Astrocyte (in vitro differentiated cells and primary cell): Measurements from ENCODE around the gene LMF1. TPM values are rescaled to one million over a fixed set of nuclear protein-coding genes. Genes with fewer than 3 reads are reported as not detected.

ENCODE experiments used
- DNase-seq: peaks from one replicate; pipeline ENCODE4 v3.0.0-alpha.2; 2010; ENCODE audit warnings: low read depth
- FAIRE-seq: peaks from 2 replicates; lab custom pipeline; 2011; peaks lifted over from hg19 to GRCh38; lab: Jason Lieb, UNC
- H2AFZ ChIP-seq: 2 replicates; pipeline ENCODE4 v1.6.0; 2012; ENCODE audit warnings: low read depth, low read length, inconsistent platforms
- H3K27ac ChIP-seq: 2 replicates; pipeline ENCODE4 v1.5.1; 2011; ENCODE audit warnings: low read depth, low read length, inconsistent platforms
- H3K27me3 ChIP-seq: 2 replicates; pipeline ENCODE4 v1.6.0; 2011; ENCODE audit warnings: low read length, inconsistent platforms; ENCODE audit not compliant: insufficient read depth
- H3K36me3 ChIP-seq: 2 replicates; pipeline ENCODE4 v1.5.1; 2011; ENCODE audit warnings: low read length, inconsistent platforms; ENCODE audit not compliant: insufficient read depth
- H3K4me1 ChIP-seq: 2 replicates; pipeline ENCODE4 v1.5.1; 2011; ENCODE audit warnings: low read length, inconsistent platforms; ENCODE audit not compliant: insufficient read depth
- H3K4me2 ChIP-seq: 2 replicates; pipeline ENCODE4 v1.6.0; 2012; ENCODE audit warnings: low read length, inconsistent platforms
- H3K4me3 ChIP-seq: 2 replicates; pipeline ENCODE4 v1.5.1; 2011; ENCODE audit warnings: low read depth, mild to moderate bottlenecking, low read length, inconsistent platforms; ENCODE audit not compliant: insufficient read depth
- H3K79me2 ChIP-seq: 2 replicates; pipeline ENCODE4 v1.6.0; 2012; ENCODE audit warnings: mild to moderate bottlenecking, low read length, inconsistent platforms; ENCODE audit not compliant: insufficient read depth
- H3K9ac ChIP-seq: 2 replicates; pipeline ENCODE4 v1.6.0; 2012; ENCODE audit warnings: mild to moderate bottlenecking, low read length, inconsistent platforms
- H3K9me3 ChIP-seq: 2 replicates; pipeline ENCODE4 v1.5.1; 2012; ENCODE audit warnings: low read depth, mild to moderate bottlenecking, low read length, inconsistent platforms; ENCODE audit not compliant: insufficient read depth
- H4K20me1 ChIP-seq: 2 replicates; pipeline ENCODE4 v1.6.0; 2012; ENCODE audit warnings: low read length, inconsistent platforms; ENCODE audit not compliant: insufficient read depth
- H3K27ac Mint-ChIP-seq: one replicate; pipeline ENCODE4 v1.8.0; 2021; ENCODE audit warnings: mild to moderate bottlenecking, mixed read lengths; ENCODE audit not compliant: unreplicated experiment
- H3K27me3 Mint-ChIP-seq: one replicate; pipeline ENCODE4 v1.8.0; 2021; ENCODE audit warnings: low read depth, mixed read lengths; ENCODE audit not compliant: unreplicated experiment
- H3K36me3 Mint-ChIP-seq: one replicate; pipeline ENCODE4 v1.8.0; 2021; ENCODE audit warnings: low read depth, mixed read lengths; ENCODE audit not compliant: unreplicated experiment
- H3K4me1 Mint-ChIP-seq: one replicate; pipeline ENCODE4 v1.8.0; 2021; ENCODE audit warnings: low read depth, mixed read lengths; ENCODE audit not compliant: unreplicated experiment
- H3K4me3 Mint-ChIP-seq: one replicate; pipeline ENCODE4 v1.8.0; 2021; ENCODE audit warnings: mild to moderate bottlenecking, moderate library complexity, mixed read lengths; ENCODE audit not compliant: unreplicated experiment
- H3K9me3 Mint-ChIP-seq: one replicate; pipeline ENCODE4 v1.8.0; 2021; ENCODE audit warnings: mild to moderate bottlenecking, mixed read lengths; ENCODE audit not compliant: unreplicated experiment
- CTCF ChIP-seq: IDR thresholded peaks from 2 replicates; pipeline ENCODE4 v1.5.1; 2011; ENCODE audit warnings: low read depth, mild to moderate bottlenecking, inconsistent platforms, low read length, moderate library complexity; ENCODE audit not compliant: insufficient read depth
- EZH2 ChIP-seq: IDR thresholded peaks from 2 replicates; pipeline ENCODE4 v1.6.1; 2012; ENCODE audit warnings: mild to moderate bottlenecking, low read length, inconsistent platforms; ENCODE audit not compliant: insufficient read depth
- total RNA-seq: library from RNA; stranded (reverse); gene quantifications from 2 replicates; pipeline ENCODE4 v1.2.1, GENCODE V29; 2021

The LMF1 gene
- total RNA-seq, 1 donor from 2014 or later = 12.6 TPM

GRCh38 chr16:866252-866896 lies 104.4 kb downstream of the LMF1 start:
- H2AFZ ChIP-seq = no peak overlapping the region
- DNase-seq (no peak), FAIRE-seq (no peak)
- TF ChIP-seq EZH2 (no peak), CTCF (no peak)
- Mint-ChIP-seq H3K27ac (no peak overlapping the region), H3K4me1 (no peaks in the 10 kb centered on the region), H3K9me3 (peaks cover 4% of the 10 kb centered on the region), H3K36me3 (peaks cover 7% of the 10 kb centered on the region), H3K27me3 (peaks cover 17% of the 10 kb centered on the region), H3K4me3 (no peak overlapping the region)
- H3K27me3 ChIP-seq = no peaks in the 10 kb centered on the region
- H3K36me3 ChIP-seq = no peaks in the 10 kb centered on the region
- no peak overlapping the region for H3K4me2 ChIP-seq
- no peaks in the 10 kb centered on the region for H4K20me1 ChIP-seq
- no peak overlapping the region for H3K9ac ChIP-seq
- H3K4me3 ChIP-seq = no peak overlapping the region
- H3K79me2 ChIP-seq = no peaks in the 10 kb centered on the region
- H3K4me1 ChIP-seq = no peaks in the 10 kb centered on the region
- no peaks in the 10 kb centered on the region for H3K9me3 ChIP-seq
- no peak overlapping the region for H3K27ac ChIP-seq

DNA sequence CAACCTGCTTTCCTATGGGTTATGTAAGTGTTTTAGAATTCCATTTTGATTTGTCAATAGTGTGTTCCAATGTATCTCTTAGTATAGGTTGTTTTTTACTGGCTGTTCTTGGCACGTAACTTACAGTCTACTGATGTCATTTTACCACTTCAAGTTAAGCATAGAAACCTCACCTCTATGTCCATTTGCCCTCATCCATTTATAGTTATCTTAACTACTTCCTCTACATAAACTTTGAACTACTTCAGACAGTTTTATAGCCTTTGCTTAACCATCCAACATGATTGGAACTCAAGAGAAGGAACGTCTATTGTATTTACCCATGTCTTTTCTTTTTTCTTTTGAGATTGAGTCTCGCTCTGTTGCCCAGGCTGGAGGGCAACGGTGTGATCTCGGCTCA lies 105.8 kb downstream of the LMF1 start:
- DNase-seq (no peak), FAIRE-seq (no peak)
- H3K27ac Mint-ChIP-seq = no peak overlapping the region
- H3K36me3 Mint-ChIP-seq = peaks cover 7% of the 10 kb centered on the region
- H3K4me2 ChIP-seq = no peak overlapping the region
- no peak overlapping the region for H3K27ac ChIP-seq
- no peaks in the 10 kb centered on the region for H3K4me1 Mint-ChIP-seq
- H3K27me3 Mint-ChIP-seq = peaks cover 17% of the 10 kb centered on the region
- peaks cover 4% of the 10 kb centered on the region for H3K9me3 Mint-ChIP-seq
- H3K36me3 ChIP-seq = no peaks in the 10 kb centered on the region
- H2AFZ ChIP-seq = no peak overlapping the region
- H3K9ac ChIP-seq = no peak overlapping the region
- no peaks in the 10 kb centered on the region for H3K79me2 ChIP-seq
- TF ChIP-seq CTCF (no peak), EZH2 (no peak)
- no peaks in the 10 kb centered on the region for H3K27me3 ChIP-seq
- no peak overlapping the region for H3K4me3 Mint-ChIP-seq
- H3K4me1 ChIP-seq = no peaks in the 10 kb centered on the region
- no peaks in the 10 kb centered on the region for H3K9me3 ChIP-seq
- H3K4me3 ChIP-seq = no peak overlapping the region
- no peaks in the 10 kb centered on the region for H4K20me1 ChIP-seq

- Mint-ChIP-seq H3K36me3 (peaks cover 7% of the 10 kb centered on the region), H3K27me3 (peaks cover 13% of the 10 kb centered on the region), H3K9me3 (peaks cover 3% of the 10 kb centered on the region), H3K4me1 (no peaks in the 10 kb centered on the region), H3K27ac (no peak overlapping the region), H3K4me3 (no peak overlapping the region)
- H3K79me2 ChIP-seq = no peaks in the 10 kb centered on the region
- no peaks in the 10 kb centered on the region for H4K20me1 ChIP-seq
- no peak for TF ChIP-seq CTCF
- no peak overlapping the region for H2AFZ ChIP-seq
- FAIRE-seq (no peak), DNase-seq (no peak)
- H3K9me3 ChIP-seq = no peaks in the 10 kb centered on the region
- no peak overlapping the region for H3K27ac ChIP-seq
- H3K4me3 ChIP-seq = no peak overlapping the region
- no peaks in the 10 kb centered on the region for H3K4me1 ChIP-seq
- H3K9ac ChIP-seq = no peak overlapping the region
- H3K27me3 ChIP-seq = no peaks in the 10 kb centered on the region
- no peaks in the 10 kb centered on the region for H3K36me3 ChIP-seq
- no peak overlapping the region for H3K4me2 ChIP-seq
These were observed 109.3 kb downstream of the LMF1 start for GRCh38 chr16:861446-861845.
